Measurements from ENCODE around the gene PARD6G.

- no peak for TF ChIP-seq CTCF (conservative IDR thresholded peaks at IDR 0.05)
- TF ChIP-seq ZFX (IDR thresholded peaks at IDR 0.05): no peak
These were observed 14.6 kb downstream of the PARD6G start for GRCh38 chr18:80232710-80233109.
